DND-41 (cell line): ENCODE measurements around the gene SEPTIN3.

Experiments used
- ATAC-seq: fragments of 200-7000 bp; cut with Tn5 transposase; 3 replicates; pipeline ENCODE4 v1.9.1; 2021; ENCODE audit warnings: low read depth; ENCODE audit not compliant: insufficient read depth
- DNase-seq: peaks from one replicate; pipeline ENCODE4 v3.0.0-alpha.2; 2020
- H2AFZ ChIP-seq: 2 replicates; pipeline ENCODE4 v1.6.0; 2012; ENCODE audit warnings: low read depth, low read length
- H3K27ac ChIP-seq: 2 replicates; pipeline ENCODE4 v1.5.1; 2012; ENCODE audit warnings: low read length, inconsistent platforms
- H3K27me3 ChIP-seq: fragments of 200-600 bp; sonication (generic); 2 replicates; pipeline ENCODE4 v1.6.0; 2012; ENCODE audit warnings: low read length, mild to moderate bottlenecking, inconsistent platforms; ENCODE audit not compliant: insufficient read depth, poor library complexity
- H3K36me3 ChIP-seq: 2 replicates; pipeline ENCODE4 v1.5.1; 2012; ENCODE audit warnings: low read length, inconsistent platforms; ENCODE audit not compliant: insufficient read depth
- H3K4me1 ChIP-seq: 2 replicates; pipeline ENCODE4 v1.5.1; 2012; ENCODE audit warnings: mild to moderate bottlenecking, low read length; ENCODE audit not compliant: insufficient read depth
- H3K4me2 ChIP-seq: 2 replicates; pipeline ENCODE4 v1.6.0; 2012; ENCODE audit warnings: mild to moderate bottlenecking, moderate library complexity, low read length, inconsistent platforms; ENCODE audit not compliant: insufficient read depth
- H3K4me3 ChIP-seq, 2 experiments: fragments of 200-600 bp in 1 of 2; shearing (Covaris generic) in 1 of 2; 2 replicates each; pipeline ENCODE4 v1.5.1; 2012 to 2016; ENCODE audit warnings: inconsistent platforms in 2 of 2, low read length in 2 of 2, mild to moderate bottlenecking in 2 of 2, low read depth in 1 of 2, moderate library complexity in 1 of 2
- H3K79me2 ChIP-seq: 2 replicates; pipeline ENCODE4 v1.6.0; 2012; ENCODE audit warnings: low read length, inconsistent platforms; ENCODE audit not compliant: insufficient read depth
- H3K9ac ChIP-seq: 2 replicates; pipeline ENCODE4 v1.6.0; 2012; ENCODE audit warnings: low read depth, mild to moderate bottlenecking, inconsistent platforms, low read length, moderate library complexity
- H3K9me3 ChIP-seq: 2 replicates; pipeline ENCODE4 v1.5.1; 2012; ENCODE audit warnings: low read length, moderate library complexity, mild to moderate bottlenecking, inconsistent platforms; ENCODE audit not compliant: insufficient read depth, severe bottlenecking
- H4K20me1 ChIP-seq: 2 replicates; pipeline ENCODE4 v1.6.0; 2012; ENCODE audit warnings: low read length; ENCODE audit not compliant: insufficient read depth
- CTCF ChIP-seq: IDR thresholded peaks from 2 replicates; pipeline ENCODE4 v1.5.1; 2012; ENCODE audit warnings: borderline replicate concordance, low read length, moderate library complexity, mild to moderate bottlenecking; ENCODE audit not compliant: poor library complexity, severe bottlenecking; ENCODE audit errors: extremely low read depth
- EZH2 ChIP-seq: IDR thresholded peaks from 3 replicates; pipeline ENCODE4 v1.6.1; 2012; ENCODE audit warnings: borderline replicate concordance, low read depth, mild to moderate bottlenecking, moderate library complexity, low read length, inconsistent platforms; ENCODE audit not compliant: severe bottlenecking

Gene SEPTIN3

GRCh38 chr22:42001706-42002105 lies 32.5 kb downstream of the SEPTIN3 start:
- no peak for DNase-seq
- no peaks in the 10 kb centered on the region for H3K79me2 ChIP-seq

DNA sequence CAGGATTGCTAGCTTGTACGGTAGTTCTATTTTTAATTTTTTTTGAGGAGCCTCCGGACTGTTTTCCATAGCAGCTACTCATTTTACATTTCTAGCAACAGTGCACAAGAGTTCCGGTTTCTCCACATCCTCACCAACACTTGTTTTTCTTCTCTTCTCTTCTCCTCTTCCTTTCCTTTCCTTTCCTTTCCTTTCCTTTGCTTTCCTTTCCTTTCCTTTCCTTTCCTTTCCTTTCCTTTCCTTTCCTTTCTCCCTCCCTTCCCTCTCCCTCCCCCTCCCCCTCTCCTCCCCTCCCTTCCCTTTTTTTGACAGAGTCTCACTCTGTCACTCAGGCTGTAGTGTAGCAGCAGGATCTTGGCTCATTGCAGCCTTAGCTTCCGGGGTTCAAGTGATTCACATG lies 38.7 kb downstream of the SEPTIN3 start:
- TF ChIP-seq EZH2 (no peak), CTCF (no peak)
- no peak for ATAC-seq
- Histone ChIP-seq H3K36me3 (no peaks in the 10 kb centered on the region), H2AFZ (no peak overlapping the region), H3K4me2 (no peak overlapping the region), H4K20me1 (no peaks in the 10 kb centered on the region), H3K9ac (no peak overlapping the region), H3K27ac (no peak overlapping the region), H3K4me3 (no peak overlapping the region), H3K79me2 (no peaks in the 10 kb centered on the region), H3K9me3 (peaks cover 4% of the 10 kb centered on the region), H3K4me1 (no peaks in the 10 kb centered on the region), H3K27me3 (no peaks in the 10 kb centered on the region)
- no peak for DNase-seq

More at GRCh38 chr22:42001706-42002105, 32.5 kb downstream of the SEPTIN3 start:
- no peak for ATAC-seq
- Histone ChIP-seq H2AFZ (no peak overlapping the region), H3K36me3 (no peaks in the 10 kb centered on the region), H3K27me3 (peaks cover 13% of the 10 kb centered on the region), H3K4me3 (no peak overlapping the region), H3K4me1 (no peaks in the 10 kb centered on the region), H3K9ac (no peak overlapping the region), H3K9me3 (no peaks in the 10 kb centered on the region), H3K27ac (no peak overlapping the region), H4K20me1 (no peaks in the 10 kb centered on the region), H3K4me2 (no peak overlapping the region)
- TF ChIP-seq EZH2 (no peak), CTCF (no peak)

DNA sequence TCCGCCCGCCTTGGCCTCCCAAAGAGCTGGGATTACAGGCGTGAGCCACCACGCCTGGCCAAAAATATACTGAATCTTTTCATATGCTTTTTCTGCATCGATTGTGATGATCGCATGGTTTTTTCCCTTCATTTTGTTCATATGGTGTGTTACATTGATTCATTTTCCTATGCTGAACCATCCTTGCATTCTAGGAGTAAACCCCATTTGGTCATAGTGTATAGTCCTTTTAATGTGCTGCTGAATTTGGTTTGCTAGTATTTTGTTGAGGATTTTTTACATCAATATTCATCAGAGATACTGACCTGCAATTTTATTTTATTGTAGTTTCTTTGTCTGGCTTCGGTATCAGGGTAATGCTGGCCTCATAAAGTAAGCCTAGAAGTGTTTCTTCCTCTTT lies 41.5 kb downstream of the SEPTIN3 start:
- no peak for TF ChIP-seq EZH2
- TF ChIP-seq CTCF = no peak
- Histone ChIP-seq H3K4me3 (no peak overlapping the region), H3K36me3 (no peaks in the 10 kb centered on the region), H4K20me1 (no peaks in the 10 kb centered on the region), H3K4me2 (no peak overlapping the region), H3K27me3 (no peaks in the 10 kb centered on the region), H3K9ac (no peak overlapping the region), H2AFZ (no peak overlapping the region), H3K27ac (no peak overlapping the region), H3K4me1 (no peaks in the 10 kb centered on the region), H3K79me2 (no peaks in the 10 kb centered on the region), H3K9me3 (peaks cover 4% of the 10 kb centered on the region)
- ATAC-seq (no peak), DNase-seq (no peak)

DNA sequence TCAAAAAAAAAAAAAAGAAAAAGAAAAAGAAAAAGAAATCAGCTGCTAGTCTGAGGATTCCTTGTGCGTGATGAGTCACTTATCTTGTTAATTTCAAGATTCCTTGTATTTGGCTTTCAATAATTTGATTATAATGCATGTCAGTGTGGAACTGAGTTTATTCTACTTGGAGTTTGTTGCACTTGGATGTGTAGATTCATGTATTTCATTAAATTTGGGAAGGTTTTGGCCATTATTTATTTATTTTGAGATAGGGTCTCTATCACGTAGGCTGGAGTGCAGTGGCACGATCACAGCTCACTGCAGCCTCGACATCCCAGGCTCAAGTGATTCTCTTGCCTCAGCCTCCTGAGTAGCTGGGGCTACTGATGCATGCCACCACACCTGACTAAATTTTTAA lies 44.1 kb downstream of the SEPTIN3 start:
- peaks cover 2% of the 10 kb centered on the region for H3K27me3 ChIP-seq
- H3K4me2 ChIP-seq = no peak overlapping the region
- H3K4me1 ChIP-seq = no peaks in the 10 kb centered on the region
- no peak overlapping the region for H3K27ac ChIP-seq
- no peak overlapping the region for H3K9ac ChIP-seq
- H3K79me2 ChIP-seq = no peaks in the 10 kb centered on the region
- ATAC-seq (no peak), DNase-seq (no peak)
- H3K36me3 ChIP-seq = no peaks in the 10 kb centered on the region
- no peaks in the 10 kb centered on the region for H4K20me1 ChIP-seq
- H3K4me3 ChIP-seq = no peak overlapping the region
- H3K9me3 ChIP-seq = peaks cover 4% of the 10 kb centered on the region
- TF ChIP-seq CTCF = no peak
- TF ChIP-seq EZH2 = no peak
- H2AFZ ChIP-seq = no peak overlapping the region
